Measurements from ENCODE around the gene FAM9A.

DNA sequence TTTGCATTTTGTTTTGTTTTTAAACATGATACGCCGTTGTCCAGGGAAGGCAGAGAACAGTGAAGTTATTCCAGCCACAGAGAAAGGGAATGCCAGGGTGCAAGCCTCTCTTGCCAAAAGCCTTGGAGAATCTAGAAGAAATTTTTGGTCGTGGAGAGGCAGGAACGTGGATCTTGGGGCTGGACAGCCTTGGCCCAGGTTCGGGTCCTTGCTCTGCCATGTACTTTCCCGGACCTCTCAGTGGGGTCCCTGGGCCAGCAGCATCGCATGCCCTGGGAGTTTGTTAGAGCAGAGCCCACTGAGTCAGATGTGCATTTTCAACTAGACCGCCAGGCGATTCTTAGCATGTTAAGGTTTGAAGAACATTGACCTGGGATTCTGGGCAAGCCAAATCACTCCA is 18.6 kb downstream of the FAM9A start:
- no peak for TF ChIP-seq SMC3 (IDR thresholded peaks at IDR 0.05; ENCODE audit: low read depth, low read length)
- TF ChIP-seq CTCF (conservative IDR thresholded peaks at IDR 0.05; ENCODE audit: low read depth, low read length) = no peak
- TF ChIP-seq POLR2A (IDR thresholded peaks at IDR 0.05; ENCODE audit: low read depth, low read length) = no peak
- no peak for TF ChIP-seq RAD21 (IDR thresholded peaks at IDR 0.05; ENCODE audit: low read length)
- no peak for TF ChIP-seq USF2 (IDR thresholded peaks at IDR 0.05; ENCODE audit: low read depth, low read length)
- no peak for TF ChIP-seq RCOR1 (IDR thresholded peaks at IDR 0.05; ENCODE audit: insufficient replicate concordance, low read length)
- TF ChIP-seq MAFK (IDR thresholded peaks at IDR 0.05; ENCODE audit: low read depth, low read length) = no peak
- no peak for TF ChIP-seq FOS (IDR thresholded peaks at IDR 0.05; ENCODE audit: low read depth, low read length)
- TF ChIP-seq MXI1 (IDR thresholded peaks at IDR 0.05; ENCODE audit: borderline replicate concordance, low read depth, low read length) = no peak
- TF ChIP-seq CEBPB (IDR thresholded peaks at IDR 0.05; ENCODE audit: low read depth, low read length) = no peak
- no peak for TF ChIP-seq CHD1 (IDR thresholded peaks at IDR 0.05; ENCODE audit: low read depth, low read length)
- TF ChIP-seq RFX5 (IDR thresholded peaks at IDR 0.05; ENCODE audit: low read depth, low read length) = no peak
- TF ChIP-seq, protein P1, sequence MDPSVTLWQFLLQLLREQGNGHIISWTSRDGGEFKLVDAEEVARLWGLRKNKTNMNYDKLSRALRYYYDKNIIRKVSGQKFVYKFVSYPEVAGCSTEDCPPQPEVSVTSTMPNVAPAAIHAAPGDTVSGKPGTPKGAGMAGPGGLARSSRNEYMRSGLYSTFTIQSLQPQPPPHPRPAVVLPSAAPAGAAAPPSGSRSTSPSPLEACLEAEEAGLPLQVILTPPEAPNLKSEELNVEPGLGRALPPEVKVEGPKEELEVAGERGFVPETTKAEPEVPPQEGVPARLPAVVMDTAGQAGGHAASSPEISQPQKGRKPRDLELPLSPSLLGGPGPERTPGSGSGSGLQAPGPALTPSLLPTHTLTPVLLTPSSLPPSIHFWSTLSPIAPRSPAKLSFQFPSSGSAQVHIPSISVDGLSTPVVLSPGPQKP (IDR thresholded peaks at IDR 0.05; ENCODE audit: borderline replicate concordance, low read depth, low read length) = no peak
- TF ChIP-seq MAZ (IDR thresholded peaks at IDR 0.05; ENCODE audit: borderline replicate concordance, low read depth, low read length) = no peak
